ENCODE measurements around the gene TRIM13.

GRCh38 chr13:50033725-50034124 lies 36.9 kb downstream of the TRIM13 start:
- TF ChIP-seq EZH2phosphoT487 (IDR thresholded peaks at IDR 0.05; ENCODE audit: borderline replicate concordance, low read length): no peak
- no peak for TF ChIP-seq CTCF (IDR thresholded peaks at IDR 0.05; ENCODE audit: low read depth, low read length, poor library complexity, severe bottlenecking)
